Keratinocyte (primary cell): ENCODE results near the gene NALCN. TPM values are rescaled to one million over a fixed set of nuclear protein-coding genes. Genes with fewer than 3 reads are reported as not detected.
"Not testable (repeated sequence)": the region's sequence is repeated elsewhere in the genome, so short reads cannot be mapped to it uniquely, and the experiment has no call there.

Experiments used
- DNase-seq: peaks from one replicate; pipeline ENCODE4 v3.0.0-alpha.2; 2011; ENCODE audit warnings: low read depth, missing footprints, low spot score
- FAIRE-seq: peaks from 2 replicates; lab custom pipeline; 2011; peaks lifted over from hg19 to GRCh38; lab: Jason Lieb, UNC
- H2AFZ ChIP-seq: 2 replicates; pipeline ENCODE4 v1.6.0; 2012; ENCODE audit warnings: low read length, control low read depth, inconsistent platforms; ENCODE audit not compliant: control insufficient read depth
- H3K27ac ChIP-seq: 2 replicates; pipeline ENCODE4 v1.5.1; 2011; ENCODE audit warnings: low read length; ENCODE audit not compliant: control insufficient read depth, insufficient read depth
- H3K27me3 ChIP-seq: 3 replicates; pipeline ENCODE4 v1.6.0; 2011; ENCODE audit warnings: low read length; ENCODE audit not compliant: control insufficient read depth, insufficient read depth; ENCODE audit errors: extremely low read depth
- H3K36me3 ChIP-seq, 2 experiments: 2 replicates in 1 of 2; 3 replicates in 1 of 2; pipeline ENCODE4 v1.5.1; 2011; ENCODE audit warnings: low read length in 2 of 2, mild to moderate bottlenecking in 1 of 2; ENCODE audit not compliant: control insufficient read depth in 2 of 2, insufficient read depth in 2 of 2; ENCODE audit errors: extremely low read depth in 1 of 2
- H3K4me1 ChIP-seq: 3 replicates; pipeline ENCODE4 v1.5.1; 2011; ENCODE audit warnings: low read length; ENCODE audit not compliant: control insufficient read depth, insufficient read depth; ENCODE audit errors: extremely low read depth
- H3K4me2 ChIP-seq: 3 replicates; pipeline ENCODE4 v1.6.0; 2011; ENCODE audit warnings: low read depth, low read length; ENCODE audit not compliant: control insufficient read depth, insufficient read depth; ENCODE audit errors: extremely low read depth
- H3K4me3 ChIP-seq, 3 experiments: fragments of 200-600 bp in 1 of 3; sonication (generic) in 1 of 3; 2 replicates in 2 of 3; 3 replicates in 1 of 3; pipeline ENCODE4 v1.5.1; 2011 to 2016; ENCODE audit warnings: low read length in 3 of 3, mild to moderate bottlenecking in 3 of 3, control low read depth in 2 of 3, inconsistent platforms in 1 of 3, low read depth in 1 of 3, mixed read lengths in 1 of 3, mixed run types in 1 of 3, moderate library complexity in 1 of 3; ENCODE audit not compliant: control insufficient read depth in 2 of 3, insufficient read depth in 2 of 3; ENCODE audit errors: extremely low read depth in 1 of 3
- H3K79me2 ChIP-seq: 2 replicates; pipeline ENCODE4 v1.6.0; 2012; ENCODE audit warnings: low read length; ENCODE audit not compliant: control insufficient read depth, insufficient read depth
- H3K9ac ChIP-seq: 3 replicates; pipeline ENCODE4 v1.6.0; 2011; ENCODE audit warnings: low read length; ENCODE audit not compliant: control insufficient read depth, insufficient read depth; ENCODE audit errors: extremely low read depth
- H3K9me1 ChIP-seq: 3 replicates; pipeline ENCODE4 v1.6.0; 2011; ENCODE audit warnings: low read length; ENCODE audit not compliant: control insufficient read depth, insufficient read depth; ENCODE audit errors: extremely low read depth
- H3K9me3 ChIP-seq: 2 replicates; pipeline ENCODE4 v1.5.1; 2012; ENCODE audit warnings: low read depth, low read length; ENCODE audit not compliant: control insufficient read depth
- H4K20me1 ChIP-seq: 3 replicates; pipeline ENCODE4 v1.6.0; 2011; ENCODE audit warnings: low read length; ENCODE audit not compliant: control insufficient read depth, insufficient read depth; ENCODE audit errors: extremely low read depth
- CTCF ChIP-seq, 3 experiments: IDR thresholded peaks in 1 of 3; conservative IDR thresholded peaks in 1 of 3; optimal IDR thresholded peaks in 1 of 3; 2 replicates in 2 of 3; 3 replicates in 1 of 3; pipeline versions ENCODE3 to v1.5.1; 2011; ENCODE audit warnings: low read length in 3 of 3, mild to moderate bottlenecking in 3 of 3, moderate library complexity in 2 of 3, control low read depth in 1 of 3, inconsistent platforms in 1 of 3; ENCODE audit not compliant: insufficient read depth in 2 of 3; ENCODE audit errors: extremely low read depth in 1 of 3
- EZH2 ChIP-seq: IDR thresholded peaks from one replicate; pipeline ENCODE4 v1.6.1; 2012; ENCODE audit warnings: inconsistent platforms, mild to moderate bottlenecking, low read length, moderate library complexity
- dilution Hi-C: fragments of 300-500 bp; cut with MboI; formaldehyde crosslinking; loops from one replicate; pipeline ENCODE4 v1.7.0; 2020; ENCODE audit warnings: low sequenced_read_pairs; ENCODE audit not compliant: extremely low pct_ligation_motif_present
- polyA plus RNA-seq, 5 experiments: library from polyadenylated mRNA; depleted of rRNA in 3 of 5; stranded (reverse) in 3 of 5; stranded (forward) in 1 of 5; unstranded in 1 of 5; fragments of >200 nt; gene quantifications; 1 replicate in 1 of 5; 2 replicates in 3 of 5; 3 replicates in 1 of 5; pipeline versions ENCODE4 v1.2.1 to v1.2.3, GENCODE V29; 2011 to 2012; ENCODE audit warnings: missing spikeins in 2 of 5, low read depth in 1 of 5, low replicate concordance in 1 of 5

NALCN gene
- polyA plus RNA-seq, 1 donor (not counting 4 experiments of a cell fraction or from before 2014, with no cell fraction given): 0.16 TPM

GRCh38 chr13:101317986-101318523, 98.3 kb downstream of the NALCN start:
- Histone ChIP-seq H3K4me1 (no peaks in the 10 kb centered on the region), H3K4me2 (no peak overlapping the region), H3K36me3 (no peaks in the 10 kb centered on the region), H3K27ac (no peak overlapping the region), H4K20me1 (no peaks in the 10 kb centered on the region), H2AFZ (no peak overlapping the region), H3K9me3 (no peaks in the 10 kb centered on the region), H3K79me2 (no peaks in the 10 kb centered on the region), H3K9ac (no peak overlapping the region), H3K4me3 (no peak overlapping the region), H3K9me1 (no peaks in the 10 kb centered on the region), H3K27me3 (no peaks in the 10 kb centered on the region)
- DNase-seq: no peak
- no peak for FAIRE-seq
- dilution Hi-C loops: no loop called here
- TF ChIP-seq CTCF (optimal IDR thresholded peaks at IDR 0.05 in 1 of 3, IDR thresholded peaks at IDR 0.05 in 1 of 3, conservative IDR thresholded peaks at IDR 0.05 in 1 of 3; ENCODE audit: extremely low read depth in 1 of 3, insufficient read depth in 2 of 3, low read length in 3 of 3) (no peak), EZH2 (no peak)

- H3K4me1 ChIP-seq, H3K4me3 ChIP-seq, H3K9me1 ChIP-seq, FAIRE-seq, H4K20me1 ChIP-seq, H3K27me3 ChIP-seq, dilution Hi-C loops, H2AFZ ChIP-seq, DNase-seq, H3K4me2 ChIP-seq, H3K9me3 ChIP-seq, H3K36me3 ChIP-seq, H3K27ac ChIP-seq, H3K9ac ChIP-seq, H3K79me2 ChIP-seq: not testable (repeated sequence)
These were observed 102.8 kb downstream of the NALCN start for GRCh38 chr13:101313479-101313878.

- Histone ChIP-seq H4K20me1 (no peaks in the 10 kb centered on the region), H3K4me2 (no peak overlapping the region), H3K9me3 (no peaks in the 10 kb centered on the region), H3K9me1 (no peaks in the 10 kb centered on the region), H2AFZ (no peak overlapping the region), H3K27ac (no peak overlapping the region), H3K4me3 (no peak overlapping the region), H3K36me3 (no peaks in the 10 kb centered on the region), H3K9ac (no peak overlapping the region), H3K27me3 (no peaks in the 10 kb centered on the region), H3K4me1 (no peaks in the 10 kb centered on the region), H3K79me2 (no peaks in the 10 kb centered on the region)
- dilution Hi-C loops: no loop called here
- DNase-seq (no peak), FAIRE-seq (no peak)
- TF ChIP-seq EZH2 (no peak), CTCF (optimal IDR thresholded peaks at IDR 0.05 in 1 of 3, IDR thresholded peaks at IDR 0.05 in 1 of 3, conservative IDR thresholded peaks at IDR 0.05 in 1 of 3; ENCODE audit: extremely low read depth in 1 of 3, insufficient read depth in 2 of 3, low read length in 3 of 3) (no peak)
These were observed 107.2 kb downstream of the NALCN start for GRCh38 chr13:101309014-101309619.
